Breast epithelium (tissue), 3 donors: ENCODE data around the gene GUCA1A.

Experiments
- POLR2AphosphoS5 ChIP-seq, 3 donors: sonication (generic); formaldehyde crosslinking; IDR thresholded peaks; one replicate each; pipeline ENCODE4 v1.6.1; 2017; ENCODE audit warnings: antibody characterized with exemption in 3 of 3
- TF ChIP-seq, protein P1 (sequence below), 3 donors: fragments of 450-650 bp; IDR thresholded peaks; one replicate each; pipeline ENCODE4 v1.5.1; 2016 to 2017; ENCODE audit warnings: antibody characterized with exemption in 3 of 3, mild to moderate bottlenecking in 3 of 3, moderate library complexity in 3 of 3

DNA sequence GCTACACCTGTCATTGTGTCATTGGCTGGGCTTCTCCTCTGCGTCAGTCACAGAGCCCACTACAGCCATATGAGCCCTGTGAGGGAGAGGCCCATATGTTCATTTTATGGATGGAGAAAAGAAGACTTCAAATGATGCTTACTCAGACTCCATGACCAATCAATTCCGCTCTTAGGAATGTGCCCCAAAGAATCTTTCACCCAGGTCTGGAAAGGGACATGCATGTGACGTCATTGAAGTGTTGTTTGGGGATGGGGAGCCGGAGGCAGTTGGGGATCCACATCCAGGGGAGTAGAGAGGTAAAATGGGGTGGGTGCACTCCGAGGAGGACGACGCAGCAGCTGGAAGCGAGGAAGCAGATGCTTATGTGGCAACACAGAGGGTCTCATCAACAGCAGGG lies 21.1 kb upstream of the GUCA1A start:
- TF ChIP-seq, protein P1, sequence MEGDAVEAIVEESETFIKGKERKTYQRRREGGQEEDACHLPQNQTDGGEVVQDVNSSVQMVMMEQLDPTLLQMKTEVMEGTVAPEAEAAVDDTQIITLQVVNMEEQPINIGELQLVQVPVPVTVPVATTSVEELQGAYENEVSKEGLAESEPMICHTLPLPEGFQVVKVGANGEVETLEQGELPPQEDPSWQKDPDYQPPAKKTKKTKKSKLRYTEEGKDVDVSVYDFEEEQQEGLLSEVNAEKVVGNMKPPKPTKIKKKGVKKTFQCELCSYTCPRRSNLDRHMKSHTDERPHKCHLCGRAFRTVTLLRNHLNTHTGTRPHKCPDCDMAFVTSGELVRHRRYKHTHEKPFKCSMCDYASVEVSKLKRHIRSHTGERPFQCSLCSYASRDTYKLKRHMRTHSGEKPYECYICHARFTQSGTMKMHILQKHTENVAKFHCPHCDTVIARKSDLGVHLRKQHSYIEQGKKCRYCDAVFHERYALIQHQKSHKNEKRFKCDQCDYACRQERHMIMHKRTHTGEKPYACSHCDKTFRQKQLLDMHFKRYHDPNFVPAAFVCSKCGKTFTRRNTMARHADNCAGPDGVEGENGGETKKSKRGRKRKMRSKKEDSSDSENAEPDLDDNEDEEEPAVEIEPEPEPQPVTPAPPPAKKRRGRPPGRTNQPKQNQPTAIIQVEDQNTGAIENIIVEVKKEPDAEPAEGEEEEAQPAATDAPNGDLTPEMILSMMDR (IDR thresholded peaks at IDR 0.05) = no peak
- TF ChIP-seq POLR2AphosphoS5 (IDR thresholded peaks at IDR 0.05) = no peak
